ENCODE data around the gene CSF3R. TPM values are rescaled to one million over a fixed set of nuclear protein-coding genes. Genes with fewer than 3 reads are reported as not detected.

Gene CSF3R
- total RNA-seq, 4 donors from 2014 or later = 17.5 to 62.7 (median 21.3) TPM

DNA sequence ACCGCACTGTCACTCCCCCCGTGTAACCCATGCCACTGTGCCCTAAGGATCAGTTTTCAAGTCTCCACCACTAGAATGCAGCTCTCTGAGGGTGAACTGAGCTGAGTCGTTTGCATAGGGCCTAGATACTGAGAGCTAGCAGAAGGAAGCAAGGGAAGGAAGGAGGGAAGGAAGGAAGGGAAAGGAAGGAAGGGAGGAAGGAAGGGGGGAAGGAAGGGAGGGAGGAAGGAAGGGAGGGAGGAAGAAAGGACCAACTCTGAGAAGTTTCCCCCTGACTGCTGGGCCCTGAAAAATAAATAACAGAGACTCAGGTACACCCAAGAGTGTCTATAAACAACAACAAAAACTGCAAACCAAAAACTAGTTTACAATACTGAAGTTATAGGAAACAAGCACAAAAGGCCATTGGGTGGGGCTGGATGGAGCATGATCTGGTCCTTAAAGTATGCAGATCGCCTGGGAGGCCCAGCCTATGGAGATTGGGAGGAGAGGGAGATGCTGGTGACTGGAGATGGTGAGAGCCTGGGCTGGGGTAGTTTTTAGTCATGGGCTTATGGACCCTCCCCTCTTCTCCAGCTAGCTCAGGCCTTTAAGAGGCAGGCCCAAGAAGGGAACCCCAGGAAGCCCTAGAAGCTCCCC is 16.9 kb downstream of the CSF3R start:
- TF ChIP-seq, protein P1, sequence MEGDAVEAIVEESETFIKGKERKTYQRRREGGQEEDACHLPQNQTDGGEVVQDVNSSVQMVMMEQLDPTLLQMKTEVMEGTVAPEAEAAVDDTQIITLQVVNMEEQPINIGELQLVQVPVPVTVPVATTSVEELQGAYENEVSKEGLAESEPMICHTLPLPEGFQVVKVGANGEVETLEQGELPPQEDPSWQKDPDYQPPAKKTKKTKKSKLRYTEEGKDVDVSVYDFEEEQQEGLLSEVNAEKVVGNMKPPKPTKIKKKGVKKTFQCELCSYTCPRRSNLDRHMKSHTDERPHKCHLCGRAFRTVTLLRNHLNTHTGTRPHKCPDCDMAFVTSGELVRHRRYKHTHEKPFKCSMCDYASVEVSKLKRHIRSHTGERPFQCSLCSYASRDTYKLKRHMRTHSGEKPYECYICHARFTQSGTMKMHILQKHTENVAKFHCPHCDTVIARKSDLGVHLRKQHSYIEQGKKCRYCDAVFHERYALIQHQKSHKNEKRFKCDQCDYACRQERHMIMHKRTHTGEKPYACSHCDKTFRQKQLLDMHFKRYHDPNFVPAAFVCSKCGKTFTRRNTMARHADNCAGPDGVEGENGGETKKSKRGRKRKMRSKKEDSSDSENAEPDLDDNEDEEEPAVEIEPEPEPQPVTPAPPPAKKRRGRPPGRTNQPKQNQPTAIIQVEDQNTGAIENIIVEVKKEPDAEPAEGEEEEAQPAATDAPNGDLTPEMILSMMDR (IDR thresholded peaks at IDR 0.05; ENCODE audit: low read depth) = no peak

DNA sequence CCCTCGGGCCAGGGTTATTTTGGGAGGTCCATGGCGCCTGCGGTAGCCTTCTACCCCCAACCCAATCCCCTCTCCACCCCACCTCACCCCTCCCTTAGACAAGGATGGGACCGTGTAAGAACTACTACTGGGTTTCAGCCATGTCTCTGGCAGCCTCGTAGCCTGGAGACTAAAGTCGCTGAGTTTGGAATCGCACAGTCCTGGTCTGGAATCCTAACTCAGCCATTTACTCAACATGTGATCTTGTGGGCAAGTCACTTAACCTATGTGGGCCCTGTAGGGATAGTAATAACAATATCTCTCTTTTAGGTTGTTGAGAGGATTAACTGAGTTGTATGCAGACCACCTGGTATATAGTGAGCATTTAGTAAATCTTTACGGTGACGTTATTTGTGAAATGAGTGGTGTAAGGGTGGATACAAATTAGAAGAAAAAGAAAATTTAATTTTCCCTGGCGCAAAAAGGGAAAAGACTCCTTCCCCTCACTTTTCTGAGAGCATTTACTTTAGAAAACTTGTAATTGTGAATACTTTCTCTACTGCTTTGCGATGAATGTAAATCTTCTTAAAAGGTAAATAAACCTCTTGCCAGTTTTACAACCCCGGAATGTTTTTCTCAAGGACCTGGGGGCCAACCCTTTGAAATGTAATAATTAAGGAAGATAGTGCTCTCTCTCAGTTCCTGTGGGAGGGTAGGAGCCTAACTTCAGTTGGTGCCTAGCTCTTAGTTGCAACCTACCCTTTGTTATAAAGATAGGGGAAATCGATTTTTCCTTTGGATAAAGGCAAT is 17.9 kb downstream of the CSF3R start:
- TF ChIP-seq, protein P1 (IDR thresholded peaks at IDR 0.05; ENCODE audit: low read depth) = no peak

DNA sequence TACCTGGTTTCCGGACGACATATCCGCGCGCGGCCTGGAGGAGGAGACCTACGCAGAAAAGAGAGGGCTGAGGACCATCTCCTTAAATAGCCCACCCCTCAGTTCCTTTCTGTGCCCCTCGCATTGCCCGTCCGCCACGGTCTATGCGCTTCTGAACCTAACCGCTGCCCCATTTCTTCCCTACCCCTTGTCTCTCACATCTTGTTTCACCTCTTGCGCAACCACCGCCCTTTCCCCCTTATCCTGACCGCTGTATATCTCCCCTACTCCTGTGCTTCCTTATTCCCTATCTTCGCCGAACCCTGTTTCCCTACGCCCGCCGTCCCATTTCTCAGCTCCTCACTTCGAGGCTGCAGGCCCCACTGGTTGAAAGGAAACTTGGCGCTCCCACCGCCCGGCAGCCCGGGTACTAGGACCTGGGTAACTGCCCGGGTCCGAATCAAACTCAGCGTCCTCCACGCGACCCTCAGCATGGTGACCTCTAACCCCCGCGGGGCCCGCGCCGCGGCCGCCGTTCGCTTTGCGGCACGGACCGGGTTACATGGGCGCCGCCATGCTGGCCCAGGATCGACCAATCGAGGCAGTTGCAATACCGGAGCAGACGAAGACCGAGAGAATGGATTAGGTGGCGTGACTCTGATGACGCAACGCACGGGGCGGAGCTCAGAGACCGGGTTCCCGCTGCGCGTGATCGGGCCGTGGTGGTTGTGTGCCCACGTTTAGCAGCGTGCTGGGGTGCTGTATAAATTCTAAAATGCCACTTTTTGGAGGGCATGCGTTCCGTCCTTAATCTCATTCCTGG is 18.7 kb downstream of the CSF3R start, which contains the start of gene MRPS15:
Gene MRPS15 (minus strand): TSS at position 582 of the 802 bp plus-strand sequence. CDS start 109 bp downstream, at position 473.
- TF ChIP-seq, protein P1 (IDR thresholded peaks at IDR 0.05; ENCODE audit: low read depth) = no peak

DNA sequence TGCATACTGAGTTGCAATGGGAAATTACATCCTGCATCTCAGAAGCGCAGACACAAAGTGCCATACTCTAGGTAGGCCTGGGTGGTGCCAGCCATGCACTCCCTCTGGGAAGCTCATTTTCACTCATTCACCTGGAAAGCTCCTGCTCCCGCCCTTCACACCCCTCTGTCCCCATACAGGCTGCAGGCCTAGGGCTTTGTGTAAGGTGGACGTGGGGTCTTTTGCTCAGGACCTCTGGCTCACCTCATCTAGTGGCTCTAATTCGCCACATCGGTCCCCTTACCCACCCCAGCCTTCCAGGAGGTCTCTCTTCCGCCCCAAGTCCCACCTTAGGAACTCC is 19.3 kb downstream of the CSF3R start:
- TF ChIP-seq, protein P1 (IDR thresholded peaks at IDR 0.05; ENCODE audit: low read depth) = no peak

DNA sequence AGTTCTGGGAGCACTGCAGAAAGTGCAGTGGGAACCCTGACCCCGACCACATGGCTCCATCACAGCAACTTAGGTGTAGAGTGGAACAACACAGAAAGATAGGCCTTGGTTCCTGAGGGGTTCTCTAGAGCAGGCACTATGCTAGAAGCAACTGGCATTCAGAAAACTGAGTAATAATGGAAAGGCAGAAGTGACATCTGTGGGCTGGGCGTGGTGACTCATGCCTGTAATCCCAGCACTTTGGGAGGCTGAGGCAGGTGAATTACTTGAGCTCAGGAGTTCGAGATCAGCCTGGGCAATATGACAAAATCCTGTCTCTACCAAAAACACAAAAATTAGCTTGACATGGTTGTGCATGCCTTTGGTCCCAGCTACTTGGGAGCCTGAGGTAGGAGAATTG is 23.8 kb downstream of the CSF3R start:
- TF ChIP-seq, protein P1 (IDR thresholded peaks at IDR 0.05; ENCODE audit: low read depth) = no peak

DNA sequence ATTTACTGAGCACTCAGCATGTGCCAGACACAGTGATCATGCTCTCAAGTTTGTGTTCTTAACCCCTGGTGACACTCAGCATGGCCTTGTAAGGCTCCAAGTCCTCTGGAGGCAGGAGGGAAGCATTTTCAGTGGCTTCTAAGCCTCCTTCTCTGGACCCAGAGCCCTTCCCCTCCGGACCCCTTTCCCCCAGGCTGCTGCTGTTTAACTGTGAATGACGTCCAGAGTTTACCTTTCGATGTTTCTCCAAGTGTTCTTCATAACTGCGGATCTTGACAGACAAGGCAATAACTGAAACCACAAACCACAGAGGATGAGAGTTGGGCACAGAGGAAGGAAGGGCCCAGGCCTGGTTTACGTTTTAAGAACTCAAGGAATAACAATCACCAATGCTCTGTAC is 25.0 kb downstream of the CSF3R start:
- TF ChIP-seq, protein P1 (IDR thresholded peaks at IDR 0.05; ENCODE audit: low read depth) = no peak

Data from subcutaneous adipose tissue (tissue), 4 donors.